ENCODE measurements around the gene RCBTB1.
"Not testable (repeated sequence)": the region's sequence is repeated elsewhere in the genome, so short reads cannot be mapped to it uniquely, and the experiment has no call there.

RCBTB1 gene

GRCh38 chr13:49604570-49604969 is 19.2 kb upstream of the RCBTB1 start:
- DNase-seq (ENCODE audit: low spot score) = no peak

GRCh38 chr13:49602615-49603014 is 17.3 kb upstream of the RCBTB1 start:
- DNase-seq (ENCODE audit: low spot score) = not testable (repeated sequence)

- DNase-seq (ENCODE audit: low spot score) = no peak
These were observed 16.6 kb upstream of the RCBTB1 start for GRCh38 chr13:49602005-49602404.

GRCh38 chr13:49597043-49597641 is 11.8 kb upstream of the RCBTB1 start:
- no peak for DNase-seq (ENCODE audit: low spot score)

GRCh38 chr13:49596221-49596620 is 10.9 kb upstream of the RCBTB1 start:
- no peak for DNase-seq (ENCODE audit: low spot score)

GRCh38 chr13:49594576-49594975 is 9.2 kb upstream of the RCBTB1 start:
- no peak for DNase-seq (ENCODE audit: low spot score)

- not testable (repeated sequence) for DNase-seq (ENCODE audit: low spot score)
These were observed 8.5 kb upstream of the RCBTB1 start for GRCh38 chr13:49593876-49594275.

GRCh38 chr13:49590714-49591113 is 5.4 kb upstream of the RCBTB1 start:
- not testable (repeated sequence) for DNase-seq (ENCODE audit: low spot score)

- DNase-seq (ENCODE audit: low spot score) = no peak
These were observed 2.0 kb upstream of the RCBTB1 start for GRCh38 chr13:49587311-49587847.

GRCh38 chr13:49586717-49587116 is 1.4 kb upstream of the RCBTB1 start:
- no peak for DNase-seq (ENCODE audit: low spot score)

- no peak for DNase-seq (ENCODE audit: low spot score)
These were observed 581 bp downstream of the RCBTB1 start for GRCh38 chr13:49584771-49585182.

- no peak for DNase-seq (ENCODE audit: low spot score)
These were observed 4.2 kb downstream of the RCBTB1 start for GRCh38 chr13:49580980-49581680.

GRCh38 chr13:49579501-49579900 is 5.9 kb downstream of the RCBTB1 start:
- DNase-seq (ENCODE audit: low spot score) = no peak

GRCh38 chr13:49571299-49572240 is 13.8 kb downstream of the RCBTB1 start:
- DNase-seq (ENCODE audit: low spot score) = no peak

GRCh38 chr13:49569993-49570689 is 15.2 kb downstream of the RCBTB1 start:
- no peak for DNase-seq (ENCODE audit: low spot score)

GRCh38 chr13:49567491-49567890 is 17.9 kb downstream of the RCBTB1 start:
- no peak for DNase-seq (ENCODE audit: low spot score)

- DNase-seq (ENCODE audit: low spot score) = no peak
These were observed 18.9 kb downstream of the RCBTB1 start for GRCh38 chr13:49566461-49566860.

GRCh38 chr13:49565461-49565860 is 19.9 kb downstream of the RCBTB1 start:
- not testable (repeated sequence) for DNase-seq (ENCODE audit: low spot score)

GRCh38 chr13:49563516-49563915 is 21.8 kb downstream of the RCBTB1 start:
- DNase-seq (ENCODE audit: low spot score) = no peak

- no peak for DNase-seq (ENCODE audit: low spot score)
These were observed 24.3 kb downstream of the RCBTB1 start for GRCh38 chr13:49561062-49561410.

- no peak for DNase-seq (ENCODE audit: low spot score)
These were observed 24.9 kb downstream of the RCBTB1 start for GRCh38 chr13:49560270-49561061.
